HEK293 (cell line): ENCODE data around the gene NOVA1.

Source experiments
- CTCF ChIP-seq: fragments of 450-650 bp; formaldehyde crosslinking; IDR thresholded peaks from 2 replicates; pipeline ENCODE4 v1.5.1; 2016; ENCODE audit warnings: missing biosample characterization, missing genetic modification characterization
- REST ChIP-seq: fragments of 450-650 bp; formaldehyde crosslinking; IDR thresholded peaks from 2 replicates; pipeline ENCODE4 v1.5.1; 2016; ENCODE audit warnings: missing biosample characterization, missing genetic modification characterization
- YY1 ChIP-seq: fragments of 450-650 bp; formaldehyde crosslinking; IDR thresholded peaks from 2 replicates; pipeline ENCODE4 v1.5.1; 2018; ENCODE audit warnings: missing biosample characterization, missing genetic modification characterization
- ZBTB1 ChIP-seq: fragments of 450-650 bp; formaldehyde crosslinking; IDR thresholded peaks from 2 replicates; pipeline ENCODE4 v1.5.1; 2016; ENCODE audit warnings: missing biosample characterization, missing genetic modification characterization
- ZNF292 ChIP-seq: fragments of 450-650 bp; formaldehyde crosslinking; IDR thresholded peaks from 2 replicates; pipeline ENCODE4 v1.5.1; 2016; ENCODE audit warnings: low read depth, missing biosample characterization, missing genetic modification characterization, borderline replicate concordance
- ZNF37A ChIP-seq: fragments of 450-650 bp; IDR thresholded peaks from 2 replicates; pipeline ENCODE4 v1.5.1; 2018; ENCODE audit warnings: missing biosample characterization, missing genetic modification characterization
- ZNF416 ChIP-seq: fragments of 450-650 bp; formaldehyde crosslinking; IDR thresholded peaks from 2 replicates; pipeline ENCODE4 v1.5.1; 2016; ENCODE audit warnings: missing biosample characterization, missing genetic modification characterization
- ZNF501 ChIP-seq: fragments of 450-650 bp; formaldehyde crosslinking; IDR thresholded peaks from 2 replicates; pipeline ENCODE4 v1.5.1; 2016; ENCODE audit warnings: missing biosample characterization, missing genetic modification characterization
- ZNF600 ChIP-seq: fragments of 450-650 bp; formaldehyde crosslinking; IDR thresholded peaks from 2 replicates; pipeline ENCODE4 v1.5.1; 2016; ENCODE audit warnings: missing biosample characterization, missing genetic modification characterization
- ZNF626 ChIP-seq: fragments of 450-650 bp; sonication (Bioruptor Pico); formaldehyde crosslinking; IDR thresholded peaks from 2 replicates; pipeline ENCODE4 v1.5.1; 2018; ENCODE audit warnings: missing biosample characterization, missing genetic modification characterization, inconsistent platforms
- ZNF629 ChIP-seq: fragments of 450-650 bp; formaldehyde crosslinking; IDR thresholded peaks from 2 replicates; pipeline ENCODE4 v1.5.1; 2017; ENCODE audit warnings: missing biosample characterization, missing genetic modification characterization

GRCh38 chr14:26621364-26621763 lies 23.5 kb upstream of the NOVA1 start:
- TF ChIP-seq CTCF (tag by site-specific recombination) (no peak), ZNF416 (no peak), ZNF501 (tag by site-specific recombination) (no peak), ZNF629 (tag by site-specific recombination) (no peak), ZNF37A (tag by site-specific recombination) (no peak), ZBTB1 (no peak), YY1 (tag by site-specific recombination) (no peak), ZNF292 (no peak), ZNF600 (tag by site-specific recombination) (no peak), ZNF626 (no peak), REST (tag by site-specific recombination) (no peak)
